GM12873 (cell line): ENCODE results near the gene SPDYE18.
"Not testable (repeated sequence)": the region's sequence is repeated elsewhere in the genome, so short reads cannot be mapped to it uniquely, and the experiment has no call there.

Experiments used
- TF ChIP-seq, protein P1 (sequence below): IDR thresholded peaks from 2 replicates; pipeline ENCODE4 v1.5.1; 2012; ENCODE audit warnings: low read depth, mild to moderate bottlenecking, moderate library complexity, low read length, control low read depth; ENCODE audit not compliant: insufficient read depth; ENCODE audit errors: missing control alignments

Gene SPDYE18, protein sequence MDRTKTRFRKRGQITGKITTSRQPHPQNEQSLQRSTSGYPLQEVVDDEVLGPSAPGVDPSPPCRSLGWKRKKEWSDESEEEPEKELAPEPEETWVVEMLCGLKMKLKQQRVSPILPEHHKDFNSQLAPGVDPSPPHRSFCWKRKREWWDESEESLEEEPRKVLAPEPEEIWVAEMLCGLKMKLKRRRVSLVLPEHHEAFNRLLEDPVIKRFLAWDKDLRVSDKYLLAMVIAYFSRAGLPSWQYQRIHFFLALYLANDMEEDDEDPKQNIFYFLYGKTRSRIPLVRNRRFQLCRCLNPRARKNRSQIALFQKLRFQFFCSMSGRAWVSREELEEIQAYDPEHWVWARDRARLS

DNA sequence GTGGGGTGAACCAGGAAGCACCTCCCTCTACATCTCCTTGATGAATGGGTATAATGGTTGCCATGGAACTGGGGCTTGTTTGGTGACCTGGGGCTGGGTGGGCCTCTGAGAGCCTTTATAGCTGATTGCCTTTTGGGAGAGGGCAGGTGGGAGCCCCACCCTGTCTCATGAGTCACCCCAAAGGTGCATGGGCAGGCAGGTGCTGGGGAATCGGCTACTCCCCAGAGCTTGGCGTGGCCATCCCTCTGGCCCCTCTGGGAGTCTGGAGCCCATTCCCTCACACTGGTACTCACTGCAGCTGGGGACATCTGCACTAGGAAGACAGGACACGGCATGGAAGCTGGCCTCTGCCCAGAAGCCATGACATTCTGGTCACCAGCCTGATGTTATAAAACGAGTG lies at the start of gene SPDYE18:
Gene SPDYE18, minus strand, starts transcription at position 2 of the 400 bp plus-strand sequence. CDS start 2,046 bp downstream, outside the sequence.
- TF ChIP-seq, protein P1, sequence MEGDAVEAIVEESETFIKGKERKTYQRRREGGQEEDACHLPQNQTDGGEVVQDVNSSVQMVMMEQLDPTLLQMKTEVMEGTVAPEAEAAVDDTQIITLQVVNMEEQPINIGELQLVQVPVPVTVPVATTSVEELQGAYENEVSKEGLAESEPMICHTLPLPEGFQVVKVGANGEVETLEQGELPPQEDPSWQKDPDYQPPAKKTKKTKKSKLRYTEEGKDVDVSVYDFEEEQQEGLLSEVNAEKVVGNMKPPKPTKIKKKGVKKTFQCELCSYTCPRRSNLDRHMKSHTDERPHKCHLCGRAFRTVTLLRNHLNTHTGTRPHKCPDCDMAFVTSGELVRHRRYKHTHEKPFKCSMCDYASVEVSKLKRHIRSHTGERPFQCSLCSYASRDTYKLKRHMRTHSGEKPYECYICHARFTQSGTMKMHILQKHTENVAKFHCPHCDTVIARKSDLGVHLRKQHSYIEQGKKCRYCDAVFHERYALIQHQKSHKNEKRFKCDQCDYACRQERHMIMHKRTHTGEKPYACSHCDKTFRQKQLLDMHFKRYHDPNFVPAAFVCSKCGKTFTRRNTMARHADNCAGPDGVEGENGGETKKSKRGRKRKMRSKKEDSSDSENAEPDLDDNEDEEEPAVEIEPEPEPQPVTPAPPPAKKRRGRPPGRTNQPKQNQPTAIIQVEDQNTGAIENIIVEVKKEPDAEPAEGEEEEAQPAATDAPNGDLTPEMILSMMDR: not testable (repeated sequence)

DNA sequence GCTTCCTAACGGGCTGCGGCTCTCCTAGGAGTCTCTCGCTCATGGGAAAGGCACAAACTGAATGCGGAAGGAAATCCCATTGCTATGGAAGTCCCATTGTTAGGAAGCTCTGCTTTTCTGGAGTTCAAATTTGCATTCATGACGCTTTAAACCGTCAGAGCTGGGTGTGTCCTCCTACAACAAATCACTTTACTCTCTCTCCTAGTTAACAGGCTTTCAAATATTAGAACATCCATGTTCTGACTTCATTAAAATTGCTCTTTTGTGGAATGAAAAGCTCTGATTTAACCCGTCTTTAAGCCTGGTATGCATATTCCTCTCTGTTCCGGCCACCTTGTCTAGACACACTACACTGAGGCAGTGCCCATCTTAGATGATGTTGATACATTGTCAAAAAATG lies 30.1 kb downstream of the SPDYE18 start, which contains the start of gene SPDYE17:
Gene SPDYE17, minus strand, starts transcription at position 101 of the 400 bp plus-strand sequence. CDS start 1,791 bp downstream, outside the sequence.
- TF ChIP-seq, protein P1: not testable (repeated sequence)
